Cardiac muscle cell (in vitro differentiated cells and primary cell): ENCODE data around the gene SYT15. TPM values are rescaled to one million over a fixed set of nuclear protein-coding genes. Genes with fewer than 3 reads are reported as not detected.
"Not testable (repeated sequence)": the region's sequence is repeated elsewhere in the genome, so short reads cannot be mapped to it uniquely, and the experiment has no call there.

Experiments
- DNase-seq, 2 donors: peaks; one replicate each; pipeline versions ENCODE4 v3.0.0 to v3.0.0-alpha.2; 2010 to 2017; ENCODE audit warnings: low read depth in 1 of 2, low spot score in 1 of 2
- H3K27ac ChIP-seq: fragments of 200-600 bp; sonication (generic); 2 replicates; pipeline ENCODE4 v1.5.1; 2016
- H3K27me3 ChIP-seq: fragments of 200-600 bp; sonication (generic); 2 replicates; pipeline ENCODE4 v1.6.0; 2016; ENCODE audit warnings: control low read depth
- H3K36me3 ChIP-seq: fragments of 200-600 bp; sonication (generic); 2 replicates; pipeline ENCODE4 v1.5.1; 2016; ENCODE audit warnings: control low read depth
- H3K4me1 ChIP-seq: fragments of 200-600 bp; sonication (generic); 2 replicates; pipeline ENCODE4 v1.8.1; 2017; ENCODE audit warnings: low read depth, mild to moderate bottlenecking, mixed run types
- H3K4me3 ChIP-seq: fragments of 200-600 bp; sonication (generic); 2 replicates; pipeline ENCODE4 v1.5.1; 2016; ENCODE audit warnings: mild to moderate bottlenecking
- H3K9me3 ChIP-seq: fragments of 200-600 bp; sonication (generic); 2 replicates; pipeline ENCODE4 v1.5.1; 2017; ENCODE audit warnings: low read depth, mild to moderate bottlenecking, control low read depth
- polyA plus RNA-seq: library from polyadenylated mRNA; unstranded; fragments of >200 nt; fragmentation: Nextera tagmentation; extraction: Ambion mirVana; gene quantifications from 2 replicates; pipeline ENCODE4 v1.2.1, GENCODE V29; 2016
- total RNA-seq: library from RNA; depleted of rRNA; stranded (reverse); fragments of >200 nt; gene quantifications from 2 replicates; pipeline ENCODE4 v1.2.3, GENCODE V29; 2016

SYT15 gene
- total and polyA plus RNA-seq, 2 experiments from 2014 or later = 0.27 to 0.71 TPM

- not testable (repeated sequence) for H3K4me3 ChIP-seq, H3K4me1 ChIP-seq, H3K27ac ChIP-seq, H3K27me3 ChIP-seq, H3K9me3 ChIP-seq, H3K36me3 ChIP-seq, DNase-seq
These were observed 51.9 kb downstream of the SYT15 start for GRCh38 chr10:46630816-46631215.

GRCh38 chr10:46631683-46632082, 52.8 kb downstream of the SYT15 start:
- not testable (repeated sequence) for H3K27ac ChIP-seq, H3K4me1 ChIP-seq, H3K9me3 ChIP-seq, H3K36me3 ChIP-seq, H3K4me3 ChIP-seq, DNase-seq, H3K27me3 ChIP-seq

- H3K36me3 ChIP-seq, H3K27me3 ChIP-seq, H3K27ac ChIP-seq, H3K9me3 ChIP-seq, H3K4me1 ChIP-seq, H3K4me3 ChIP-seq, DNase-seq: not testable (repeated sequence)
These were observed 55.8 kb downstream of the SYT15 start for GRCh38 chr10:46634698-46635097.

- not testable (repeated sequence) for H3K27ac ChIP-seq, H3K9me3 ChIP-seq, H3K36me3 ChIP-seq, H3K27me3 ChIP-seq, H3K4me1 ChIP-seq, DNase-seq
- peak overlapping the region; percentile 39 for H3K4me3 ChIP-seq
These were observed 56.5 kb downstream of the SYT15 start for GRCh38 chr10:46635364-46635959.

- not testable (repeated sequence) for DNase-seq, H3K27me3 ChIP-seq, H3K9me3 ChIP-seq, H3K36me3 ChIP-seq, H3K27ac ChIP-seq, H3K4me1 ChIP-seq, H3K4me3 ChIP-seq
These were observed 61.1 kb downstream of the SYT15 start for GRCh38 chr10:46640005-46640404.

Other genes with a start within 250 kb of the SYT15 start
- gene ANXA8L1, start 203.4 kb upstream of the SYT15 start, total RNA-seq = 0.63 TPM in 1 of 2 replicates, not detected in the other
- gene ANXA8L1, start 203.4 kb upstream of the SYT15 start, polyA plus RNA-seq = 0.39 and 0.57 TPM in 2 replicates
- 0.39 and 1.2 TPM in 2 replicates for gene NPY4R, start 113.2 kb upstream of the SYT15 start, total RNA-seq
- gene NPY4R, start 113.2 kb upstream of the SYT15 start, polyA plus RNA-seq = 0.22 and 0.52 TPM in 2 replicates
- gene GPRIN2, start 22.5 kb upstream of the SYT15 start, total RNA-seq = 2.3 and 9.1 TPM in 2 replicates
- 3.3 and 3.7 TPM in 2 replicates for gene GPRIN2, start 22.5 kb upstream of the SYT15 start, polyA plus RNA-seq